Measurements from ENCODE around the gene SGMS1.
"Not testable (repeated sequence)": the region's sequence is repeated elsewhere in the genome, so short reads cannot be mapped to it uniquely, and the experiment has no call there.

Gene SGMS1

GRCh38 chr10:50528206-50528605 is 95.5 kb downstream of the SGMS1 start:
- DNase-seq = no peak

- DNase-seq = no peak
Observed at GRCh38 chr10:50527442-50528043, 96.2 kb downstream of the SGMS1 start.

- DNase-seq = no peak
Observed at GRCh38 chr10:50526185-50526584, 97.6 kb downstream of the SGMS1 start.

- no peak for DNase-seq
Observed at GRCh38 chr10:50523357-50523756, 100.4 kb downstream of the SGMS1 start.

- DNase-seq = no peak
Observed at GRCh38 chr10:50522908-50523307, 100.8 kb downstream of the SGMS1 start.

GRCh38 chr10:50520115-50520514 is 103.6 kb downstream of the SGMS1 start:
- DNase-seq = no peak

- DNase-seq = no peak
Observed at GRCh38 chr10:50517626-50518025, 106.1 kb downstream of the SGMS1 start.

GRCh38 chr10:50516171-50516570 is 107.6 kb downstream of the SGMS1 start:
- DNase-seq = no peak

GRCh38 chr10:50515420-50515819 is 108.3 kb downstream of the SGMS1 start:
- no peak for DNase-seq

GRCh38 chr10:50514995-50515394 is 108.8 kb downstream of the SGMS1 start:
- no peak for DNase-seq

- DNase-seq = no peak
Observed at GRCh38 chr10:50513956-50514355, 109.8 kb downstream of the SGMS1 start.

- DNase-seq = no peak
Observed at GRCh38 chr10:50512743-50513416, 110.9 kb downstream of the SGMS1 start.

GRCh38 chr10:50512214-50512595 is 111.6 kb downstream of the SGMS1 start:
- DNase-seq = no peak

- no peak for DNase-seq
Observed at GRCh38 chr10:50511492-50512213, 112.1 kb downstream of the SGMS1 start.

- no peak for DNase-seq
Observed at GRCh38 chr10:50510517-50511473, 113.0 kb downstream of the SGMS1 start.

- no peak for DNase-seq
Observed at GRCh38 chr10:50508315-50509051, 115.3 kb downstream of the SGMS1 start.

GRCh38 chr10:50506861-50507573 is 116.7 kb downstream of the SGMS1 start:
- no peak for DNase-seq

- DNase-seq = no peak
Observed at GRCh38 chr10:50504389-50504788, 119.4 kb downstream of the SGMS1 start.

- DNase-seq = no peak
Observed at GRCh38 chr10:50503661-50504320, 120.0 kb downstream of the SGMS1 start.

- DNase-seq = not testable (repeated sequence)
Observed at GRCh38 chr10:50503156-50503555, 120.6 kb downstream of the SGMS1 start.

GRCh38 chr10:50501924-50502452 is 121.8 kb downstream of the SGMS1 start:
- DNase-seq = no peak
